Measurements from ENCODE around the gene LDB2.

Gene LDB2

DNA sequence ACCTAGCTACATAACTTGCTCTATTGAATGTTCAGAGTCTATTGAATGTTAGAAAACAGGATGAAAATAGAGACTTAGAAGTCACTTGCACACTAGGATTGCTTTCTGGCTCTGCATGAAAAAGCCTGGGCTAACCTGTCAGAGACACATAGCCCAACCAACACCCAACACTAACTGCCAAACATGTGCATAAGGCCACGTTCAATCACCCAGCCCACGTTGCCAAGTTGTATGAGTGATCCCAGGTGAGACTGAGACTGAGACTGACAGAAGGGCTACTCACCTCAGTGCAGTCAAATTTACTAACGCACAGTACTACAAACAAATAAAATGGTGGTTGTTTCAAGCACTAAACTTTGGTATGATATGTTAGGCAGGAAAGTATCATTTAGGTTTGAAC lies 61.0 kb downstream of the LDB2 start:
- no peak overlapping the region for H3K4me3 ChIP-seq
- intact Hi-C loops (cut with DNase I; ENCODE audit: low total_unique reads) = no loop called here
- H3K9me3 ChIP-seq = no peaks in the 10 kb centered on the region
- no peak for DNase-seq
- H3K36me3 ChIP-seq = no peaks in the 10 kb centered on the region
- no peak for TF ChIP-seq CTCF (IDR thresholded peaks at IDR 0.05)
- H3K27me3 ChIP-seq = no peaks in the 10 kb centered on the region
- H3K4me1 ChIP-seq = no peaks in the 10 kb centered on the region
- H3K27ac ChIP-seq = no peak overlapping the region

DNA sequence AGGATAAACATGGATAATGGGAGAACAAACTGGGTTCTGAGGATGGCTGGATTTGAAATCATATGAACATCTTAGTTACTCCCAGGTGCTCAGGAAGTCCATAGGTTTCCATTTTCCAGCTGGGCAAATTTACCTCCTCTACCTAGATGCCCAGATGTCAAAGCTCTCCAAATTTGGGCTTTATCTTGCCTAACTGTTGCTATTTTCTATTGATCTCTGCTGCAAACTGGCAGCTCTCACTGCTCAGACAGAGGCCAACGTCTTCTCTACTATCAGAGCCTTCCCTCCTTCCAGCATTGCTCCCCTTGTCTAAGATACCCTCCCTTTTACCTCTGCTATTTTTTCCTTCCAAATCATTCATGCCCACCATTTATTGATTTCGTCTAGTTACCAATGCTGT lies 62.1 kb downstream of the LDB2 start:
- Histone ChIP-seq H3K27ac (no peak overlapping the region), H3K4me1 (no peaks in the 10 kb centered on the region), H3K27me3 (no peaks in the 10 kb centered on the region), H3K36me3 (no peaks in the 10 kb centered on the region), H3K9me3 (no peaks in the 10 kb centered on the region), H3K4me3 (no peak overlapping the region)
- TF ChIP-seq CTCF (IDR thresholded peaks at IDR 0.05) = no peak
- intact Hi-C loops (cut with DNase I; ENCODE audit: low total_unique reads) = no loop called here
- DNase-seq = no peak

DNA sequence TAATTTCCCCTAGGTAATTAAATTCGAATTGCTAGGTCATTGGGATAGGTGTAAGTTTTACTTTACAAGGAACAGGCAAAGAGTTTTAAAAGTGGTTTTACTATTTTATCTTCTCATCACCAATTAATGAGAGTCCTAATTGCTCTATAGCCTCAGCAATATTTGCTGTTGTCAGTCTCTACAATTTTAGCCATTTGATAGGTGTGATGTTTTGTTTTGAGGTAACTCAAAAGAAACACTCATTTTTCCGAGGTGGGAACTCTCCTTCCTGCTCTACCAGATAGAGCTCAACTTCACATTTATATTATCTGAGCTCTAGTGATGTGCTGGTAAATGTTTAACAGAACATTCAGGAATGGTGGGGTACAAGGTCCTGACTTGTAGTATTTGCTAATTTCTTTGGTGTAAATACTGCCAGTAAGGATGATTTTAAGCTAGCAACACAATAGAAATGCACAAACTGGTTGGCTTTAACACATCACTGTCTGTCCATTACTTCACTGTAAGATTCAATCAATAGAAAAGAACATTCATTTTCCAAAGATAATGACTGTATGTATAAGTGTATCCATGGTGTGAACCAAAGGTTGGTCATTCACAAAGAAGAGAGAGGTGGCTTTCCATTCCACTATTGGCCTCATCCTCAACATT lies 62.7 kb downstream of the LDB2 start:
- no peaks in the 10 kb centered on the region for H3K4me1 ChIP-seq
- no peak for DNase-seq
- intact Hi-C loops (cut with DNase I; ENCODE audit: low total_unique reads) = no loop called here
- TF ChIP-seq CTCF (IDR thresholded peaks at IDR 0.05) = no peak
- no peaks in the 10 kb centered on the region for H3K9me3 ChIP-seq
- no peak overlapping the region for H3K4me3 ChIP-seq
- H3K36me3 ChIP-seq = no peaks in the 10 kb centered on the region
- no peak overlapping the region for H3K27ac ChIP-seq
- H3K27me3 ChIP-seq = no peaks in the 10 kb centered on the region

DNA sequence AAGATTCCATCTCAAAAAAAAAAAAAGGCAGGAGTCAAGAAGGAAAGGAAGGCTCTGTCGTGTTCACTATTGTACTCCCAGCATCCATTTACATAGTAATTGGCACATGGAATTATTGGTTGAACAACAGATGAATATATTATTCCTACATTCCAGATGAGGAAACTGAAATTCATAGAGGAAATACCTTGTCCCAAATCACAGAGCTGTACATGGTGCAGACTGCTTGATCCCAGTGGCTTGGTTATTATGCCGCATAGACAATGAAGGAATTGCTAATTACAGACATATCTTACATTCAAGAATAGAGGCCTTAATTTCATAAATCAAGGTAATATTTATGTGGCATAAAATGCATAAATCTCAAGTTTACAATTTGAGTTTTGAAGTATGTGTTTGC lies 63.6 kb downstream of the LDB2 start:
- intact Hi-C loops (cut with DNase I; ENCODE audit: low total_unique reads) = no loop called here
- no peak overlapping the region for H3K27ac ChIP-seq

GRCh38 chr4:16833722-16834121 lies 64.7 kb downstream of the LDB2 start:
- Histone ChIP-seq H3K36me3 (no peaks in the 10 kb centered on the region), H3K27ac (no peak overlapping the region), H3K4me1 (no peaks in the 10 kb centered on the region), H3K27me3 (no peaks in the 10 kb centered on the region), H3K4me3 (no peak overlapping the region), H3K9me3 (no peaks in the 10 kb centered on the region)
- intact Hi-C loops (cut with DNase I; ENCODE audit: low total_unique reads) = no loop called here
- DNase-seq = no peak
- no peak for TF ChIP-seq CTCF (IDR thresholded peaks at IDR 0.05)

More for the DNA sequence above, 63.6 kb downstream of the LDB2 start:
- no peak overlapping the region for H3K4me3 ChIP-seq
- H3K27me3 ChIP-seq = no peaks in the 10 kb centered on the region
- no peak for DNase-seq
- no peaks in the 10 kb centered on the region for H3K4me1 ChIP-seq
- TF ChIP-seq CTCF (IDR thresholded peaks at IDR 0.05) = no peak
- no peaks in the 10 kb centered on the region for H3K9me3 ChIP-seq
- no peaks in the 10 kb centered on the region for H3K36me3 ChIP-seq

DNA sequence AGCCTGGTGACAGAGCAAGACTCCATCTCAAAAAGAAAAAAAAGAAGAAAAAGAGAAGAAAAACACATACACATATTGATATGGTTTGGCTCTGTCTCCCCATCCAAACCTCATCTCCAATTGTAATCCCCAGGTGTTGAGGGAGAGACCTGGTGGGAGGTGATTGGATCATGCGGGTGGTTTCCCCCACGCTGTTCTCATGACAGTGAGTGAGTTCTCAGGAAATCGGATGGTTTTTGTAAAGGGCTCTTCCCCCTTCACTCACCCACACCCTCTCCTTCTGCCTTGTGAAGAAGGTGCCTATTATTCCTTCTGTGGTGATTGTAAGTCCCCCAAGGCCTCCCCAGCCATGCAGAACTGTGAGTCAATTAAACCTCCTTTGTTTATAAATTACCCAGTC lies 68.4 kb downstream of the LDB2 start:
- DNase-seq = no peak
- no peak for TF ChIP-seq CTCF (IDR thresholded peaks at IDR 0.05)
- H3K27ac ChIP-seq = no peak overlapping the region
- H3K4me1 ChIP-seq = no peaks in the 10 kb centered on the region
- no peaks in the 10 kb centered on the region for H3K36me3 ChIP-seq
- H3K27me3 ChIP-seq = no peaks in the 10 kb centered on the region
- no peak overlapping the region for H3K4me3 ChIP-seq
- no peaks in the 10 kb centered on the region for H3K9me3 ChIP-seq
- intact Hi-C loops (cut with DNase I; ENCODE audit: low total_unique reads) = no loop called here
